GM19193 (cell line): ENCODE results near the gene SPPL2C.

Experiments used
- POLR2A ChIP-seq: IDR thresholded peaks from 4 replicates; pipeline ENCODE4 v1.6.1; 2011; ENCODE audit not compliant: insufficient read depth, insufficient read length; ENCODE audit errors: extremely low read depth

Gene SPPL2C

GRCh38 chr17:45876539-45876938, 31.9 kb downstream of the SPPL2C start:
- no peak for TF ChIP-seq POLR2A

- TF ChIP-seq POLR2A, result no peak
These were observed 32.8 kb downstream of the SPPL2C start for GRCh38 chr17:45877467-45877866.

- no peak for TF ChIP-seq POLR2A
These were observed 38.4 kb downstream of the SPPL2C start for GRCh38 chr17:45883063-45883462.

- TF ChIP-seq POLR2A, result no peak
These were observed 42.2 kb downstream of the SPPL2C start for GRCh38 chr17:45886852-45887251.

DNA sequence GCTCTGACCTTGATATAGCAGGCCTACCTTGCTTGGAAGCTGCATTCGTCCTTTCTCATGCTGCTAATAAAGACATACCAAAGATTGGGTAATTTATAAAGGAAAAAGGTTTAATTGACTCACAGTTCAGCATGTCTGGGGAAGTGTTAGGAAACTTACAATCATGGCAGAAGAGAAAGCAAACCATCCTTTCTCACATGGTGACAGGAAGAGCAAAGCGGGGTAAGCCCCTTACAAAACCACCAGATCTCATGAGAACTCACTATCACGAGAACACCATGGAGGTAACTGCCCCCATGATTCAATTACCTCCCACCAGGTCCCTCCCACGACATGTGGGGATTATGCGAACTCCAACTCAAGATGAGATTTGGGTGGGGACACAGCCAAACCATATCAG, 43.7 kb downstream of the SPPL2C start:
- TF ChIP-seq POLR2A, result no peak

GRCh38 chr17:45889579-45889978, 44.9 kb downstream of the SPPL2C start:
- no peak for TF ChIP-seq POLR2A

GRCh38 chr17:45893725-45894021, 49.0 kb downstream of the SPPL2C start:
- no peak for TF ChIP-seq POLR2A

DNA sequence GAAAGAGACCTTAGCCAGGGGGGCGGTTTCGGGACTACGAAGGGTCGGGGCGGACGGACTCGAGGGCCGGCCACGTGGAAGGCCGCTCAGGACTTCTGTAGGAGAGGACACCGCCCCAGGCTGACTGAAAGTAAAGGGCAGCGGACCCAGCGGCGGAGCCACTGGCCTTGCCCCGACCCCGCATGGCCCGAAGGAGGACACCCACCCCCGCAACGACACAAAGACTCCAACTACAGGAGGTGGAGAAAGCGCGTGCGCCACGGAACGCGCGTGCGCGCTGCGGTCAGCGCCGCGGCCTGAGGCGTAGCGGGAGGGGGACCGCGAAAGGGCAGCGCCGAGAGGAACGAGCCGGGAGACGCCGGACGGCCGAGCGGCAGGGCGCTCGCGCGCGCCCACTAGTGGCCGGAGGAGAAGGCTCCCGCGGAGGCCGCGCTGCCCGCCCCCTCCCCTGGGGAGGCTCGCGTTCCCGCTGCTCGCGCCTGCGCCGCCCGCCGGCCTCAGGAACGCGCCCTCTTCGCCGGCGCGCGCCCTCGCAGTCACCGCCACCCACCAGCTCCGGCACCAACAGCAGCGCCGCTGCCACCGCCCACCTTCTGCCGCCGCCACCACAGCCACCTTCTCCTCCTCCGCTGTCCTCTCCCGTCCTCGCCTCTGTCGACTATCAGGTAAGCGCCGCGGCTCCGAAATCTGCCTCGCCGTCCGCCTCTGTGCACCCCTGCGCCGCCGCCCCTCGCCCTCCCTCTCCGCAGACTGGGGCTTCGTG, 49.5 kb downstream of the SPPL2C start, which contains the start of gene MAPT:
Gene MAPT, plus strand, starts transcription at position 533 of the 763 bp plus-strand sequence. CDS start 67,784 bp downstream, outside the sequence.
- no peak for TF ChIP-seq POLR2A

DNA sequence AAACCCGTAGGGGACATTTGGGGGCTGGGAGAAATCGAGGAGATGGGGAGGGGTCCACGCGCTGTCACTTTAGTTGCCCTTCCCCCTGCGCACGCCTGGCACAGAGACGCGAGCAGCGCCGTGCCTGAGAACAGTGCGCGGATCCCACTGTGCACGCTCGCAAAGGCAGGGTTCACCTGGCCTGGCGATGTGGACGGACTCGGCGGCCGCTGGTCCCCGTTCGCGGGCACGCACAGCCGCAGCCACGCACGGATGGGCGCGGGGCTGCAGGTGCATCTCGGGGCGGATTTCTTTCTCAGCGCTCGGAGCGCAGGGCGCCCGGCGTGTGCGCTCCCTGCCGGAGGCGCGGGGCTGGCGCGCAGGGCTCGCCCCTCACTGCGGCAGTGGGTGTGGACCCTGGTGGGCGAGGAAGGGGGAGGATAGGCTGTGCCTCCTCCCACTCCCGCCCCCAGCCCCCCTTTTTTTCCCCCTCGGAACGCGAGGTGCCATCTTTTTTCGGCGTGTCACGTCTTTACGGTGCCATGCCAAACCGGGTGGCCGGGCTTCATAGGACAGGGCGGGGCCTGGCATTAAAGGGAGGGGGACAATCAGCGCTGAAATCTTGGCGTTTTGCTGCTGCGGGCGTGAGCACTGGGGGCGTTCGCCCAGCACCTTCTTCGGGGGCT, 50.8 kb downstream of the SPPL2C start:
- TF ChIP-seq POLR2A, result no peak

- no peak for TF ChIP-seq POLR2A
These were observed 51.5 kb downstream of the SPPL2C start for GRCh38 chr17:45895969-45896785.
